Measurements from ENCODE around the gene CIB4. TPM values are rescaled to one million over a fixed set of nuclear protein-coding genes. Genes with fewer than 3 reads are reported as not detected.

CIB4 gene
- not detected for total RNA-seq

GRCh38 chr2:26640781-26641564, at the start of gene CIB4:
CIB4 (minus strand) TSS chr2:26641366; CDS start chr2:26641314, 52 bp downstream.
- no peak for DNase-seq

GRCh38 chr2:26687801-26688200, 46.6 kb upstream of the CIB4 start:
- no peak for DNase-seq

GRCh38 chr2:26687328-26687727, 46.2 kb upstream of the CIB4 start:
- no peak for DNase-seq

- DNase-seq: no peak
Measured at GRCh38 chr2:26685989-26686839, 45.0 kb upstream of the CIB4 start.

GRCh38 chr2:26685341-26685740, 44.2 kb upstream of the CIB4 start:
- no peak for DNase-seq

- no peak for DNase-seq
Measured at GRCh38 chr2:26683583-26683982, 42.4 kb upstream of the CIB4 start.

- DNase-seq: no peak
Measured at GRCh38 chr2:26682155-26682554, 41.0 kb upstream of the CIB4 start.

- no peak for DNase-seq
Measured at GRCh38 chr2:26681656-26682055, 40.5 kb upstream of the CIB4 start.

GRCh38 chr2:26679867-26680266, 38.7 kb upstream of the CIB4 start:
- DNase-seq: no peak

GRCh38 chr2:26678035-26678434, 36.9 kb upstream of the CIB4 start:
- DNase-seq: no peak

GRCh38 chr2:26675651-26676255, 34.6 kb upstream of the CIB4 start:
- no peak for DNase-seq

GRCh38 chr2:26674771-26675170, 33.6 kb upstream of the CIB4 start:
- no peak for DNase-seq

- DNase-seq: no peak
Measured at GRCh38 chr2:26674002-26674751, 33.0 kb upstream of the CIB4 start.

- no peak for DNase-seq
Measured at GRCh38 chr2:26672818-26673393, 31.7 kb upstream of the CIB4 start.

- no peak for DNase-seq
Measured at GRCh38 chr2:26672112-26672817, 31.1 kb upstream of the CIB4 start.

GRCh38 chr2:26671691-26672090, 30.5 kb upstream of the CIB4 start:
- no peak for DNase-seq

- DNase-seq: no peak
Measured at GRCh38 chr2:26670931-26671460, 29.8 kb upstream of the CIB4 start.

- DNase-seq: no peak
Measured at GRCh38 chr2:26670171-26670570, 29.0 kb upstream of the CIB4 start.

- no peak for DNase-seq
Measured at GRCh38 chr2:26668856-26669750, 27.9 kb upstream of the CIB4 start.

GRCh38 chr2:26668041-26668440, 26.9 kb upstream of the CIB4 start:
- DNase-seq: no peak
